Fibroblast of villous mesenchyme (primary cell): ENCODE measurements around the gene CLTCL1. TPM values are rescaled to one million over a fixed set of nuclear protein-coding genes. Genes with fewer than 3 reads are reported as not detected.

Experiments used
- DNase-seq: peaks from one replicate; pipeline ENCODE4 v3.0.0-alpha.2; 2010; ENCODE audit warnings: low read depth
- H3K4me3 ChIP-seq: 2 replicates; pipeline ENCODE4 v1.5.1; 2011; ENCODE audit warnings: low read depth, mild to moderate bottlenecking, low read length
- small RNA-seq: library from RNA; depleted of rRNA; stranded (forward); fragments of <200 nt; gene quantifications from one replicate; pipeline ENCODE3, GENCODE V24; 2012
- total RNA-seq: library from RNA; depleted of rRNA; stranded (reverse); fragments of >200 nt; gene quantifications from 2 replicates; pipeline ENCODE4 v1.2.3, GENCODE V29; 2012
- TF ChIP-seq, protein P1 (sequence below): IDR thresholded peaks from 2 replicates; pipeline ENCODE4 v1.5.1; 2012; ENCODE audit warnings: low read depth, mild to moderate bottlenecking, low read length; ENCODE audit not compliant: insufficient read depth

CLTCL1 gene
- total RNA-seq, 1 donor = 9.5 TPM

DNA sequence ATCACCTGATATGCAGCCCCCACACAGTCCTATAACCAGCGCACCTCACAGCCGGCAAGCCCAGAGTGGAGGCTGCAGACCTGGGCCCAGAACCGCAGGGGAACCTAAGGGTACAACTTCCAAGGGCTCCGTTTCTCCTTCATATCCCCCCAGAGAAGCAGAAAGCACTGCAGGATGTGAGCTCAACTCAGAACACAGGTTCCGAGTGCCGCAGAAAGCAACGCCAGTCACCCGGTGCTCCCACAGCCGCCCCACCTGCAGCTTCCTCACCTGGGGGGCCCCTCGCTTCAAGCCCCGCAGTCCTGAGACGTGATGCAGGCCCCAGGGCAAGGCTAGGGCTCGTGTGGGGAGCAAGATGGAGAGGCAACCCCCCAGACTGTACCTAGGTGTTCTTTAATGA, 158.0 kb downstream of the CLTCL1 start:
- TF ChIP-seq, protein P1, sequence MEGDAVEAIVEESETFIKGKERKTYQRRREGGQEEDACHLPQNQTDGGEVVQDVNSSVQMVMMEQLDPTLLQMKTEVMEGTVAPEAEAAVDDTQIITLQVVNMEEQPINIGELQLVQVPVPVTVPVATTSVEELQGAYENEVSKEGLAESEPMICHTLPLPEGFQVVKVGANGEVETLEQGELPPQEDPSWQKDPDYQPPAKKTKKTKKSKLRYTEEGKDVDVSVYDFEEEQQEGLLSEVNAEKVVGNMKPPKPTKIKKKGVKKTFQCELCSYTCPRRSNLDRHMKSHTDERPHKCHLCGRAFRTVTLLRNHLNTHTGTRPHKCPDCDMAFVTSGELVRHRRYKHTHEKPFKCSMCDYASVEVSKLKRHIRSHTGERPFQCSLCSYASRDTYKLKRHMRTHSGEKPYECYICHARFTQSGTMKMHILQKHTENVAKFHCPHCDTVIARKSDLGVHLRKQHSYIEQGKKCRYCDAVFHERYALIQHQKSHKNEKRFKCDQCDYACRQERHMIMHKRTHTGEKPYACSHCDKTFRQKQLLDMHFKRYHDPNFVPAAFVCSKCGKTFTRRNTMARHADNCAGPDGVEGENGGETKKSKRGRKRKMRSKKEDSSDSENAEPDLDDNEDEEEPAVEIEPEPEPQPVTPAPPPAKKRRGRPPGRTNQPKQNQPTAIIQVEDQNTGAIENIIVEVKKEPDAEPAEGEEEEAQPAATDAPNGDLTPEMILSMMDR = no peak
- DNase-seq = no peak
- no peak overlapping the region for H3K4me3 ChIP-seq

DNA sequence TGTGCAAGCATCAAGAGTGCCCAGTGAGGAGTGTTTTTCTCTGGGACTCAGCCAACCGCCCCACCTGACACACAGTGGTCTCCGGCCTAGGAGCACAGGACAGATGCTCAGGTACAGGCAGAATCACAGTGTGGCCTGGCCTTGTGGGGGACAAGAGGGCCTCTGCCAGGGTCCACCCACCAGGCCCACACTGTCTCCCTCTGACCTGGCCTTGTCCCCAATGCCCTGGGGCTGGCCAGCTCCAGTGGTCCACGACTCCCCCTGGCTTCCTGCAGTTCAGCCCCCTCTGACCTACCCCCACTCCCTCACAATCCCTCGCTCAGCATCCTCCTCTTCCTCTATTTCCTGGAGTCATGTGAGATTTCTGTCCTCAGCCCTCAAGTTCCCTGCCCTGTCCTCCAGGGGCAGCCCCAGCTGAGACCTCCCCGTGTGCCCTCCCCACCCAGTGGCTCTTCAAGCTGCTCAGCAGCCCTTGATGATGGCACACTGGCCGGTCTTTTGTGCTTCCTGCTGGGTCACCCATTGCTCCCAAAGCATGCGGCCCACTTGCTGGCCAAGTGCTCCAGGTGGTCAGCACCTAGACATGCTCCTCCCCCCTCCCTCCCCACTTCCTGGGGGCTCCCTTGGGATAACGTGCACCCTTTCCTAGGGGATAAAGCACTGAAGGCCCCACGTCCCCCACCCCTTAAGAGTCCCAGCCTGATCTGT, 158.7 kb downstream of the CLTCL1 start:
- no peak for DNase-seq
- TF ChIP-seq, protein P1 = no peak
- H3K4me3 ChIP-seq = no peak overlapping the region

DNA sequence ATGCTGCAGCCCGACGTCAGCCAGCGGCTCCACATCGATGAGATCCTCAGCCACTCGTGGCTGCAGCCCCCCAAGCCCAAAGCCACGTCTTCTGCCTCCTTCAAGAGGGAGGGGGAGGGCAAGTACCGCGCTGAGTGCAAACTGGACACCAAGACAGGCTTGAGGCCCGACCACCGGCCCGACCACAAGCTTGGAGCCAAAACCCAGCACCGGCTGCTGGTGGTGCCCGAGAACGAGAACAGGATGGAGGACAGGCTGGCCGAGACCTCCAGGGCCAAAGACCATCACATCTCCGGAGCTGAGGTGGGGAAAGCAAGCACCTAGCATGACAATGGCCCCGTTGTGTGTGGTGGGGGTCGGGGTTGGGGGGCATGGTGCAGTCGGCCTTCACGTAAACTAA, 159.4 kb downstream of the CLTCL1 start:
- TF ChIP-seq, protein P1 = no peak
- no peak for DNase-seq
- H3K4me3 ChIP-seq = no peak overlapping the region

DNA sequence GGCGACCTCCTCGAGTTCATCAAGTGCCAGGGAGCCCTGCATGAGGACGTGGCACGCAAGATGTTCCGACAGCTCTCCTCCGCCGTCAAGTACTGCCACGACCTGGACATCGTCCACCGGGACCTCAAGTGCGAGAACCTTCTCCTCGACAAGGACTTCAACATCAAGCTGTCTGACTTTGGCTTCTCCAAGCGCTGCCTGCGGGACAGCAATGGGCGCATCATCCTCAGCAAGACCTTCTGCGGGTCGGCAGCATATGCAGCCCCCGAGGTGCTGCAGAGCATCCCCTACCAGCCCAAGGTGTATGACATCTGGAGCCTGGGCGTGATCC, 159.9 kb downstream of the CLTCL1 start:
- DNase-seq = no peak
- H3K4me3 ChIP-seq = no peak overlapping the region
- TF ChIP-seq, protein P1 = no peak

DNA sequence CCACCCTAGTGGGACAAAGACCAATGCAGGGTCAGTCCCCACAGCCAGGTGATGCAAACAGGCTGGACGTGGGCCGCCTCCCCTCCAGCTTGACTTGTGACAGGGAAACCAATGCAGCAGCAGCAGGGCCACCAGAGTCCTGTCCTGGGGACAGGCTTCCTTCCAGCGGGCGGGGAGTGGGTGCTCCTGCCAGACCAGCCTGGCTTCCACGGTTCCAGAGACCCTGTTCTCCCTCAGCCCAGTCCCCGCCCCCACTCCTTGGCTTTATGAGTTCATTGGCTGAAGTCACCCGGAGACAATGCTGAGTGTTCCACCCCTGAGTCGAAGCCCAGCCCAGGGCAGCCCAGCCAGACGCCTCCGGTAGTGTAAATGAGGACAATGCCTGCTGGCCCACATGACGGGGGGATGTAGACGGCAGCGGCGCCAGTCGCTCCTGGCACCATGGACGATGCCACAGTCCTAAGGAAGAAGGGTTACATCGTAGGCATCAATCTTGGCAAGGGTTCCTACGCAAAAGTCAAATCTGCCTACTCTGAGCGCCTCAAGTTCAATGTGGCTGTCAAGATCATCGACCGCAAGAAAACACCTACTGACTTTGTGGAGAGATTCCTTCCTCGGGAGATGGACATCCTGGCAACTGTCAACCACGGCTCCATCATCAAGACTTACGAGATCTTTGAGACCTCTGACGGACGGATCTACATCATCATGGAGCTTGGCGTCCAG, 160.4 kb downstream of the CLTCL1 start, which contains the start of gene TSSK2:
Gene TSSK2, plus strand, starts transcription at position 350 of the 726 bp plus-strand sequence. Its CDS starts 92 bp downstream, at position 442.
- TF ChIP-seq, protein P1 = no peak
- DNase-seq = no peak
- no peak within 1 kb of the TSS for H3K4me3 ChIP-seq

DNA sequence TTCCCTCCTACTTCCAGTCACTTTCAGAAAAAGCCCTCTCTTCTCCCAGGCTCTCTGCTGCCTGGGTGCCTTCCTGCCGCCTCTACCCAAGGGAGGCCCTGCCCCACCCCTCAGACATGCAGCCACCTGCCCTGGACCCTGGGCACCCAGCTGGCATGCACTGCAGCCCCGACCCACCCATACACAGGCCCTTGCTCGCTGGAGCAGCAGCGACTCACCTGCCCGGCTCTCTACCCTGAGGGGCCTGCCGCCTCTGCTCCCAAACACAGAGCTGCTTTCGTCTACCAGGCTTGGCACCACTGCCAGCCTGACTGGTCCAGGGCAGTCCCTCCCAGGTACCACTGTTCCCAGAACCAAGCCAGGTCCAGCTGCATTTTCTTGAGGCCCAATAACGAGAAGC, 161.6 kb downstream of the CLTCL1 start:
- TF ChIP-seq, protein P1 = no peak

More for the DNA sequence above, 161.6 kb downstream of the CLTCL1 start:
- H3K4me3 ChIP-seq = no peak overlapping the region
- DNase-seq = no peak

Small RNA genes within 50 kb of the gene (small RNA-seq; reads per million reads assigned to genes)
- gene AC000081.1 (not detected), gene RF00398 (not detected)

Other genes with a start within 250 kb of the CLTCL1 start
- gene DGCR2, start 169.3 kb downstream of the CLTCL1 start, total RNA-seq = 44.8 and 53.5 TPM in 2 replicates
- gene TSSK2, start 160.4 kb downstream of the CLTCL1 start, total RNA-seq = under 0.01 TPM in 1 of 2 replicates, not detected in the other
- 10.6 and 12.5 TPM in 2 replicates for gene ESS2, start 147.1 kb downstream of the CLTCL1 start, total RNA-seq
- gene GSC2, start 141.4 kb downstream of the CLTCL1 start, total RNA-seq = not detected in 2 replicates
- 115 and 148 TPM in 2 replicates for gene SLC25A1, start 113.0 kb downstream of the CLTCL1 start, total RNA-seq
- 18.7 and 19.0 TPM in 2 replicates for gene HIRA, start 140.0 kb upstream of the CLTCL1 start, total RNA-seq
- gene MRPL40, start 140.8 kb upstream of the CLTCL1 start, total RNA-seq = 46.2 and 52.2 TPM in 2 replicates
- 11.3 and 12.5 TPM in 2 replicates for gene C22orf39, start 156.0 kb upstream of the CLTCL1 start, total RNA-seq
- gene UFD1, start 187.5 kb upstream of the CLTCL1 start, total RNA-seq = 44.9 and 67.3 TPM in 2 replicates
- gene CDC45, start 188.2 kb upstream of the CLTCL1 start, total RNA-seq = 8.1 and 10.4 TPM in 2 replicates
- gene CLDN5, start 232.7 kb upstream of the CLTCL1 start, total RNA-seq = not detected in 2 replicates